K562 (cell line): ENCODE measurements around the gene CASKIN1. TPM values are rescaled to one million over a fixed set of nuclear protein-coding genes. Genes with fewer than 3 reads are reported as not detected.
A peak's percentile ranks its signal among the peaks of the same experiment; 100 is the strongest.

Experiments
- ARID2 ChIP-seq: fragments of 450-650 bp; IDR thresholded peaks from 2 replicates; pipeline ENCODE4 v1.6.1; 2017; ENCODE audit warnings: antibody characterized with exemption, mild to moderate bottlenecking
- CHD2 ChIP-seq: IDR thresholded peaks from 2 replicates; pipeline ENCODE4 v1.6.1; 2011; ENCODE audit warnings: low read depth, low read length
- EGR1 ChIP-seq: fragments of 450-650 bp; conservative IDR thresholded peaks from 2 replicates; pipeline ENCODE4 v1.6.1; 2017; ENCODE audit warnings: mild to moderate bottlenecking
- FOXP4 ChIP-seq: sonication (generic); formaldehyde crosslinking; IDR thresholded peaks from 2 replicates; pipeline ENCODE4 v1.8.0; 2022; ENCODE audit warnings: mild to moderate bottlenecking, missing genetic modification reagents, borderline replicate concordance
- HBP1 ChIP-seq: fragments of 450-650 bp; formaldehyde crosslinking; IDR thresholded peaks from 2 replicates; pipeline ENCODE4 v1.4.0; 2022; ENCODE audit warnings: missing genetic modification characterization
- HMG20A ChIP-seq: fragments of 450-650 bp; formaldehyde crosslinking; conservative IDR thresholded peaks from 2 replicates; pipeline ENCODE4 v1.4.0; 2020; ENCODE audit warnings: mild to moderate bottlenecking, mixed read lengths
- IRF2 ChIP-seq: sonication (generic); formaldehyde crosslinking; IDR thresholded peaks from 2 replicates; pipeline ENCODE4 v1.8.1; 2022; ENCODE audit warnings: mild to moderate bottlenecking, missing genetic modification reagents
- MAFK ChIP-seq: IDR thresholded peaks from 2 replicates; pipeline ENCODE4 v1.6.1; 2011; ENCODE audit warnings: low read length, improper control_type of control experiment
- NBN ChIP-seq: fragments of 450-650 bp; IDR thresholded peaks from 2 replicates; pipeline ENCODE4 v1.6.1; 2016; ENCODE audit warnings: low read depth, mild to moderate bottlenecking
- NCOA2 ChIP-seq, 2 experiments: fragments of 450-650 bp; IDR thresholded peaks; 2 replicates each; pipeline ENCODE4 v1.6.1; 2018; ENCODE audit warnings: mild to moderate bottlenecking in 2 of 2, moderate library complexity in 1 of 2; ENCODE audit not compliant: partially characterized antibody in 2 of 2
- PKNOX1 ChIP-seq: fragments of 450-650 bp; IDR thresholded peaks from 2 replicates; pipeline ENCODE4 v1.6.1; 2016
- POLR2AphosphoS2 ChIP-seq: IDR thresholded peaks from 2 replicates; pipeline ENCODE4 v1.6.1; 2012; ENCODE audit warnings: low read length, improper control_type of control experiment
- SPI1 ChIP-seq: IDR thresholded peaks from 2 replicates; pipeline ENCODE4 v1.6.1; 2011; ENCODE audit warnings: low read depth, low read length, control low read depth, borderline replicate concordance
- SREBF1 ChIP-seq: fragments of 150-350 bp; IDR thresholded peaks from 2 replicates; pipeline ENCODE4 v1.6.1; 2014; ENCODE audit warnings: antibody characterized with exemption, low read depth, low read length, borderline replicate concordance
- SRSF1 ChIP-seq: fragments of 200-400 bp; formaldehyde crosslinking; IDR thresholded peaks from 2 replicates; pipeline ENCODE4 v1.6.1; 2017; ENCODE audit warnings: mild to moderate bottlenecking, low read depth, low read length, moderate library complexity
- TEAD4 ChIP-seq, 2 experiments: sonication (generic) in 1 of 2; formaldehyde crosslinking in 1 of 2; IDR thresholded peaks; 2 replicates each; pipeline versions ENCODE4 v1.6.1 to v1.8.0; 2012 to 2022; ENCODE audit warnings: borderline replicate concordance in 1 of 2, inconsistent platforms in 1 of 2, low read length in 1 of 2, mild to moderate bottlenecking in 1 of 2, missing genetic modification reagents in 1 of 2
- UBTF ChIP-seq, 2 experiments: IDR thresholded peaks; 2 replicates each; pipeline ENCODE4 v1.6.1; 2012; ENCODE audit warnings: improper control_type of control experiment in 2 of 2, low read depth in 2 of 2, low read length in 2 of 2, borderline replicate concordance in 1 of 2
- ZBTB9 ChIP-seq: fragments of 450-650 bp; formaldehyde crosslinking; IDR thresholded peaks from 2 replicates; pipeline ENCODE4 v1.4.0; 2020; ENCODE audit warnings: mild to moderate bottlenecking, moderate library complexity
- ZNF57 ChIP-seq: fragments of 450-650 bp; formaldehyde crosslinking; IDR thresholded peaks from 2 replicates; pipeline ENCODE4 v1.4.0; 2020; ENCODE audit warnings: mild to moderate bottlenecking, moderate library complexity
- polyA plus RNA-seq, 8 experiments: library from polyadenylated mRNA; depleted of rRNA in 4 of 8; stranded (reverse) in 5 of 8; unstranded in 3 of 8; fragments of >200 nt; fragmentation: Nextera tagmentation in 2 of 8; fragmentation: Illumina TruSeq in 1 of 8; extraction: Ambion mirVana in 2 of 8; extraction: Trizol in 1 of 8; gene quantifications; 2 replicates each; pipeline versions ENCODE4 v1.2.1 to v1.2.3, GENCODE V29; 2011 to 2014; ENCODE audit warnings: inconsistent platforms in 1 of 8, missing spikeins in 1 of 8
- total RNA-seq, 7 experiments: library from RNA; depleted of rRNA in 6 of 7; stranded (reverse); fragments of >200 nt in 6 of 7; fragmentation: Illumina TruSeq in 2 of 7; extraction: Trizol in 2 of 7; gene quantifications; 2 replicates each; pipeline versions ENCODE4 v1.2.1 to v1.2.3, GENCODE V29; 2011 to 2021; ENCODE audit warnings: low replicate concordance in 1 of 7

The CASKIN1 gene
- total and polyA plus RNA-seq, 9 of the 15 experiments (the other 6 are each of a cell fraction or from before 2014, with no cell fraction given) = 0.15 to 4.5 (median 1.5) TPM; not detected in 2

GRCh38 chr16:2223221-2223941 is 27.0 kb upstream of the CASKIN1 start, which contains the start of gene E4F1 (continued):
- TF ChIP-seq UBTF (IDR thresholded peaks at IDR 0.05; ENCODE audit: borderline replicate concordance in 1 of 2, low read depth in 2 of 2, low read length in 2 of 2) = peak; percentile 63 to 80
- TF ChIP-seq HBP1 (CRISPR knock-in tag) = no peak
- TF ChIP-seq EGR1 = no peak
- no peak for TF ChIP-seq FOXP4 (CRISPR knock-in tag)
- no peak for TF ChIP-seq POLR2AphosphoS2
- peak; percentile 20; the same call in 1 of the 2 replicates for TF ChIP-seq MAFK
- TF ChIP-seq SREBF1 = no peak
- TF ChIP-seq NBN = no peak
- no peak for TF ChIP-seq ZNF57
- TF ChIP-seq IRF2 (CRISPR knock-in tag) = no peak
- TF ChIP-seq TEAD4 (IDR thresholded peaks at IDR 0.05; ENCODE audit: low read length) = no peak
- TF ChIP-seq TEAD4 (CRISPR knock-in tag; IDR thresholded peaks at IDR 0.05; ENCODE audit: borderline replicate concordance) = no peak
- no peak for TF ChIP-seq HMG20A (CRISPR knock-in tag)
- TF ChIP-seq ZBTB9 = no peak
- no peak for TF ChIP-seq SRSF1
- no peak for TF ChIP-seq SPI1
- TF ChIP-seq PKNOX1 = peak; percentile 99
- no peak for TF ChIP-seq ARID2
- TF ChIP-seq CHD2 = peak; percentile 82
- no peak for TF ChIP-seq NCOA2 (IDR thresholded peaks at IDR 0.05; ENCODE audit: partially characterized antibody in 2 of 2)
